Activated naive CD4-positive, alpha-beta T cell treated with anti-CD3 and anti-CD28 coated beads, Interleukin-2, amount 10 ng/mL, durations not matched to agents 7 days and 5 days (primary cell): ENCODE measurements around the gene RPP25L.

ENCODE experiments used
- CTCF ChIA-PET: fragments of 350-600 bp; sonication (Branson Sonifier 250); formaldehyde crosslinking; loops from one replicate; lab custom pipeline; 2021; ENCODE audit warnings: antibody characterized with exemption; lab: Charles Lee
- DNase-seq: peaks from one replicate; pipeline ENCODE4 v3.0.0-alpha.2; 2020
- H3K27ac Mint-ChIP-seq: one replicate; pipeline ENCODE4 v1.8.0; 2021; ENCODE audit warnings: mild to moderate bottlenecking, moderate library complexity, mixed read lengths
- H3K27me3 Mint-ChIP-seq: one replicate; pipeline ENCODE4 v1.8.0; 2021; ENCODE audit warnings: mild to moderate bottlenecking, mixed read lengths
- H3K36me3 Mint-ChIP-seq: one replicate; pipeline ENCODE4 v1.8.0; 2021; ENCODE audit warnings: mixed read lengths
- H3K4me1 Mint-ChIP-seq: one replicate; pipeline ENCODE4 v1.8.0; 2021; ENCODE audit warnings: mixed read lengths
- H3K4me3 Mint-ChIP-seq: one replicate; pipeline ENCODE4 v1.8.0; 2021; ENCODE audit warnings: mild to moderate bottlenecking, moderate library complexity, mixed read lengths
- H3K9me3 Mint-ChIP-seq: one replicate; pipeline ENCODE4 v1.8.0; 2021; ENCODE audit warnings: mixed read lengths

Gene RPP25L

DNA sequence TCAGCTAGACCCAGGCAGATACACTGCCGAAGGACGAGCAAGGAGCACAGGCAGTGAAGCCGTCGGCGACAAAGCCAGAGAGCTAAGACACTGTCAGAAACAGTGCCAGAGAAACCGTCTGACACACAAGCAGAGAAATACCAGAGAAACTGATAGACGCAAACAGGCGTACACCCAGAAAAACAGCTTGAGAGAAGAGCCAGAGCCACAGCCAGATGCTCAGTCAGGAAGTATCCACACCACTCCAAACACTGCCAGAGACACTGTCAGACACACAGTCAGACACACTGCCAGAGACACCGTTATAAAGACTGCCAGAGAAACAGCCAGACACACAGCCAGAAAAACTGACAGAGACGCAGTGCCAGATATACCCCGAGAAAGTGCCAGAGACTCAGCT lies 41.5 kb downstream of the RPP25L start:
- CTCF ChIA-PET: no interaction called here
- no peaks in the 10 kb centered on the region for H3K36me3 Mint-ChIP-seq
- H3K27me3 Mint-ChIP-seq: peaks cover 51% of the 10 kb centered on the region
- H3K4me1 Mint-ChIP-seq: no peaks in the 10 kb centered on the region
- no peak for DNase-seq
- H3K4me3 Mint-ChIP-seq: no peak overlapping the region
- no peak overlapping the region for H3K27ac Mint-ChIP-seq
- no peaks in the 10 kb centered on the region for H3K9me3 Mint-ChIP-seq

DNA sequence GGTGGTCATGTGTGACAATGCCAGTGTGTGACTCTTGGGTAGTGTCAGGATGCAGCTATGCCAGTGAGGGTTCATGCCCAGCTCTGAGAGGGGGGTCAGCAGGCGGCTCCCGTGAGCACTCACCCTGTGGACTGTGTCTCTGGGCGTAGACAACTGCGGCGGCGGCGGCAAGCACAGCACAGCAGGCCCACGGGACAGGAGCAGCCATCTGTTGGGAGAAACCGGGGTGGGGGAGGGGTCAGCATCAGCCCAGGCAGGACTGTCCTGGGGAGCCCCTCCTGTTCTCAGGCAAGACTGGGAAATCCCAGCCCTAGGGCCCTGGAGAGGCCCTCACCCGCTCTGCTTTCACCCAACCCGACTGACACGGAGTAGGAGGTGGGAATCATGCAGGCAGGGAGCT lies 43.1 kb downstream of the RPP25L start:
- H3K36me3 Mint-ChIP-seq: no peaks in the 10 kb centered on the region
- DNase-seq: no peak
- H3K27ac Mint-ChIP-seq: no peak overlapping the region
- H3K27me3 Mint-ChIP-seq: peaks cover 48% of the 10 kb centered on the region
- no peaks in the 10 kb centered on the region for H3K9me3 Mint-ChIP-seq
- CTCF ChIA-PET: no interaction called here
- no peak overlapping the region for H3K4me3 Mint-ChIP-seq
- no peaks in the 10 kb centered on the region for H3K4me1 Mint-ChIP-seq

DNA sequence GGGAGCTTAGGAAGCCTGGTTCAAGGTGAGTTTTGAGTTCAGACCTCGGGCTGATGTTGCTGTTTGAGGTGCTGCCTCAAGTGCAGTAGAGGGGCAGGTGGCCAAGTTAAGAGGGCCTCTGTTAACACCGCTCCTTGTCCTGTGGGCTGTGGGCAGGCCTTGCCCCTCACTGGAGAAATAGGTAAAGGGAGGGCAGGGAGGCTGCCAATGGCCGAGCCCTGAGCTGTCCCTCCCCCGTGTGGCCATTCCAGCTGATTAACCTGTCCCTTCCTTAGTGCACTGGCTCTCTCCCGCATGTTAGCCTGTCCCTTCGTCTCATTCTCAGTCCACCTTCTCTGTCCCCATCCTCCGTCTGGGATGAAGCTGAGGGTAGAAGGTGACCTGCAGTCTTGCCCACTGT lies 43.8 kb downstream of the RPP25L start:
- H3K27ac Mint-ChIP-seq: no peak overlapping the region
- DNase-seq: no peak
- H3K4me3 Mint-ChIP-seq: no peak overlapping the region
- no peaks in the 10 kb centered on the region for H3K36me3 Mint-ChIP-seq
- H3K9me3 Mint-ChIP-seq: no peaks in the 10 kb centered on the region
- peaks cover 47% of the 10 kb centered on the region for H3K27me3 Mint-ChIP-seq
- CTCF ChIA-PET: no interaction called here
- no peaks in the 10 kb centered on the region for H3K4me1 Mint-ChIP-seq

DNA sequence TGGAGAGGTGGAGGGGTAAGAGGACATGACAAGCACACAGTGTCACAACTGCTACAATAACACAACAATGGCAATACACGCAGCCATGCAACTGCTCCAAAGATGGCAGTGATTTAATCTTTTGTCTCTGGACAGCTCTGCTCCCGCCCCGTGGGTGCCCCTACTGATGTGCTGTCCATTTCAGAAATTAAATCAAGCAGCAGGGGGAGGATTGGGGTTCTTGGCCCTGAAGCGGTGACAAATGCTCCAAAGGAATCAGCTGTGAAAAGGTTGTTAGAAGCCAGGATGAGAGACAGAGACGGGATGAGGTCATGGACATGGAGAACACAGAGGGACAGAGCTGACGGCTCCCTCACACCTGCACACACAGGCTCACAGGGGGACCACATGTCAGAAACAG lies 44.9 kb downstream of the RPP25L start:
- Mint-ChIP-seq H3K4me1 (no peaks in the 10 kb centered on the region), H3K9me3 (no peaks in the 10 kb centered on the region), H3K27ac (no peak overlapping the region), H3K36me3 (no peaks in the 10 kb centered on the region), H3K27me3 (peaks cover 53% of the 10 kb centered on the region), H3K4me3 (no peak overlapping the region)
- CTCF ChIA-PET: interaction anchor here (0.6 kb wide), 1 partner anchor 714 kb away, joined by 3 read pairs; no protein-coding TSS in a partner anchor
- DNase-seq: no peak

DNA sequence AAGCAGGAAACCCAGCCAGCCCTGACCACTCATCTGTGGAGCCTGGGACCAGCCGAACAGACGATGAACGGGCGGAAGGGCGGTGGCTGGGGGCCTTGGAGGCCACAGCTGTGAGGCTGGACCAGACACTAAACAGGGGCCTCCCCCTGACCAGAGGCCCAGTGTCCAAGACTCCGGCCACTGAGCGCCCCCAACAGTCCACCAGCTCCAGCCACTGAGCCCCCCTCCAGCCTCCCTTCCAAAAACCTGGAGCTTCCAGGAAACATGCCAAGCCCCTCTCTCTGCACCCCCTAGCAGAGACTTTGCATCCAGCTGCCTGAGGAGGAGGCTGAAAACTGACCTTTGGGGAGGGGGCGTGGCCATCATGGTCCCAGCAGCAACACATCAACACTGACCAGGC lies 45.6 kb downstream of the RPP25L start:
- Mint-ChIP-seq H3K36me3 (no peaks in the 10 kb centered on the region), H3K27ac (no peak overlapping the region), H3K4me1 (no peaks in the 10 kb centered on the region), H3K9me3 (no peaks in the 10 kb centered on the region), H3K27me3 (peaks cover 55% of the 10 kb centered on the region), H3K4me3 (no peak overlapping the region)
- DNase-seq: no peak
- CTCF ChIA-PET: no interaction called here

DNA sequence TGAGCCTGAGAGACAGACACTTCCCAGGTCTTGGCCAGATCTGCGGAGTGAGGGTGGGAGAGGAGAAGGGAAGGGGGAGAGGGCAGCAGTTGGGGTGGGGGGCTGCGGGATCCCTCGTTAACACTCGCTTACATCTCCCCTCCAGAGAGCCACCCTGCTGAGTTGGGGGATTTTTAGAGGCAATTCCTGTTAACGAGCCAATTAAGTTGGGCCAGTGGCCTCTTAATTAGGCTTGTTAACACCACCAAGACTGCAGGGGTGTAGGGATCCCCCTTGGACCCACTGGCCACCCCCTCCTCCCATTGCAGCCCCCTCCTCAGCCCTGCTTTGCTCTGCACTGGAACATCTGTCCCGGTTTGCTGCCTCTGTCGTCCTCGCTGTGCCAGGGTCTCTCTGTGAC lies 46.0 kb downstream of the RPP25L start:
- no peaks in the 10 kb centered on the region for H3K4me1 Mint-ChIP-seq
- CTCF ChIA-PET: no interaction called here
- H3K27ac Mint-ChIP-seq: no peak overlapping the region
- no peak for DNase-seq
- peaks cover 59% of the 10 kb centered on the region for H3K27me3 Mint-ChIP-seq
- H3K9me3 Mint-ChIP-seq: no peaks in the 10 kb centered on the region
- no peaks in the 10 kb centered on the region for H3K36me3 Mint-ChIP-seq
- H3K4me3 Mint-ChIP-seq: no peak overlapping the region

DNA sequence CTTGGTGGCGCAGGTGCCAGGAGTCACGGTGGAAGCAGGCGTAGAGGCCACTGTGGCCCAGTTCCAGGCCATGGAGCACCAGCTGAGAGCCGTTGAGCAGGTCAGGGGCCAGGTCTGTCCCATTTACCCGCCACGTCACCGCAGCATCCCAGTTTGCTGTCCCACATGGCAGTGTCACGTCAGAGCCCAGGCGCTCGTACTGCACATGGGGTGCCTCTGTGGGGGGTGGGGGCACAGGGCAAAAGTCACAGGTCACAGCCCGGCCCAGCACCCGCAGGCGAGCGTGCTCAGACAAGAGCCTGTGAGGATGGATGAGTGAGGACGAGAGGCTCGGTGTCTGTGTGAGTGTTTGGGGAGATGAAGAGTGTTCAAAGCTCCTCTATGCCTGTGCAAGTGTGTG lies 47.3 kb downstream of the RPP25L start:
- Mint-ChIP-seq H3K4me3 (no peak overlapping the region), H3K4me1 (no peaks in the 10 kb centered on the region), H3K36me3 (no peaks in the 10 kb centered on the region), H3K27me3 (peaks cover 63% of the 10 kb centered on the region), H3K27ac (no peak overlapping the region), H3K9me3 (no peaks in the 10 kb centered on the region)
- DNase-seq: no peak
- CTCF ChIA-PET: no interaction called here

DNA sequence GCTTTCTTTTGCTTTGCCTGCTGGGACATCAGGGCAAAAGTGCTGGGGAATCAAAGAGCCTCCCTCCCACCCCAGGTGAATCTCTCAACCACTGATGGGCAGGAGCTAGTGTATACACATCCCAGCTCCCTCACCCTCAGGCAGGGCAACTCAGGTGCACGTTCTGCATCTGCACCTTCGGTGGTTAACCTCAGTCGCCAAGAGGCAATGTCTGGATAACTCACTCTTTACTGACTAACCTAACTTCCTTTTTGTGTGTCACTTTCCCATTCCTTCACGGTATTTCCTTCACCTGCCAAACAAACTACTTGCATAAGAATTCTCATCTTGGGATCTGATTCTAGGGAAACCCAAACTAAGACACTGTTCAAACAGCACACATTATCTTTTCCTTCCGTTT lies 48.6 kb downstream of the RPP25L start:
- Mint-ChIP-seq H3K4me1 (no peaks in the 10 kb centered on the region), H3K36me3 (no peaks in the 10 kb centered on the region), H3K27ac (no peak overlapping the region), H3K9me3 (no peaks in the 10 kb centered on the region), H3K27me3 (peaks cover 67% of the 10 kb centered on the region), H3K4me3 (no peak overlapping the region)
- CTCF ChIA-PET: interaction anchor here (0.9 to 2.5 kb wide), 5 partner anchors 16 to 53 kb away, joined by 3 to 9 read pairs (median 7); no protein-coding TSS in a partner anchor
- no peak for DNase-seq

DNA sequence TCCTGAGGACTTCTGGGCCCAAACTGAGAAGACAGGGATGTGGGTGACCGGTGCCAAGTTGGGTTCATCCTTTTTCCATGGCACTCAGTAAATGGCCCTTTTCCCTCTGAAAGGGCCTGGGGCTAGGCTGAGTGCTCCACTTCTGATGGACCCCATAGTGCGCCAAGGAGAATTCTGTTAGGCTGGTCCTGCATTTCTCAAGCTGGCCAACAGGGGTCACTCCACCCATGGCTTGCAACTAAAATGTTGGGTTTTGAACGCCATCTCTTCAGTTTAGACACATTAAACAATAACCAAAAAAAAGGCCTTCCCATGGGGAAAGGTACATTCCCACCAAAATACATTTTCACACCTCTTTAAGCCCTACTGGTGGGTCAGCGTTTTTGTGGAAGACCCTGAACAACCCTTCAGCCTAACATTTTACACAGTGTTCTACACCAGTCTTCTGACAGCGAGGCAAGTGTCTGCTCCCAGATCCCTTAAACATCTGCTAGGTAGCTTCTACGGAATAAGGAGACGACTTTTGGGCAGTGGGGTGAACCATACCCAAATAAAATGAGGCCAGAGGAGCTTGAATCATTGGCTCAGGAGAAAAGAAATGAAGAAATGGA lies 49.7 kb downstream of the RPP25L start:
- H3K27ac Mint-ChIP-seq: no peak overlapping the region
- no peaks in the 10 kb centered on the region for H3K36me3 Mint-ChIP-seq
- CTCF ChIA-PET: interaction anchor here (1.5 to 2.5 kb wide), 5 partner anchors 17 to 41 kb away, joined by 3 to 9 read pairs (median 7); no protein-coding TSS in a partner anchor
- peaks cover 73% of the 10 kb centered on the region for H3K27me3 Mint-ChIP-seq
- no peak overlapping the region for H3K4me3 Mint-ChIP-seq
- peak; percentile 44 for DNase-seq
- H3K4me1 Mint-ChIP-seq: no peaks in the 10 kb centered on the region
- H3K9me3 Mint-ChIP-seq: no peaks in the 10 kb centered on the region

DNA sequence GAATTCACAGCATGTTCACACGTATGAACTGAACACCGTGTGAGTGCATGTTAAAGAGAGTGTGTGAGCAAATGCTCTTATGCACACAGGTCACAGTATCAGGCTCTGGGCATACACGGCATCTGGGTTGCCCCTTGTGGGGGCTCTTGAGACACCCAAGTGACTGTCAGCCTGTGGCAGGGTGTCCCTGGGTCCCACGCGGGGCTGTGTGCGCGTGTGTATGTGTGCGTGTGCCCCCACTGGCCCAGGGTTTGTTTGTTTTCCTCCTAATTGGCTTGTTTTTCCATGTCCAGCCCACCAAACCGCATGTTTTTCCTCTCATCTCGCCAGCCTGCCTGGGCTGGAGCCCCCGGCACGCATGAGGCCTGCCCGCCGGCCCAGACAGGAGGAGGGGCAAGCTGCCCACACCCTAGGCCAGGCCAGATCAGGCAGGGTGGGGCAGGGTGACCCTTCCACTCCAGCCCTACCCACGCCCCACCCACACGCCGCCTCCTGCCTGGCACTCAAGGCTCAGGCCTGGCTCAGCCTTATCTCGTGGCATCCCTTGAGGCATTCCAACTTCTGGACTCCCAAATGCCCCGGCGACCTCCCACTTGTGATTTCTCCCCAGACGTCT lies 51.2 kb downstream of the RPP25L start:
- DNase-seq: no peak
- Mint-ChIP-seq H3K36me3 (no peaks in the 10 kb centered on the region), H3K9me3 (no peaks in the 10 kb centered on the region), H3K4me3 (no peak overlapping the region), H3K27ac (no peak overlapping the region), H3K27me3 (peaks cover 68% of the 10 kb centered on the region), H3K4me1 (no peaks in the 10 kb centered on the region)
- CTCF ChIA-PET: interaction anchor here (1.0 to 2.2 kb wide), 3 partner anchors 13 to 44 kb away, joined by 3 to 7 read pairs (median 3); no protein-coding TSS in a partner anchor
